H1 (cell line): ENCODE data around the gene GDF9. TPM values are rescaled to one million over a fixed set of nuclear protein-coding genes. Genes with fewer than 3 reads are reported as not detected.

Source experiments
- CTCF ChIA-PET: fragments of 300-600 bp; sonication (Branson Sonifier 250); formaldehyde crosslinking; loops from one replicate; lab custom pipeline; 2021; ENCODE audit not compliant: partially characterized antibody; lab: Charles Lee
- POLR2A ChIA-PET: fragments of 300-600 bp; sonication (Branson Sonifier 250); formaldehyde crosslinking; loops from one replicate; lab custom pipeline; 2021; ENCODE audit warnings: inconsistent platforms; ENCODE audit not compliant: partially characterized antibody; lab: Charles Lee
- DNase-seq, 2 experiments: peaks; one replicate each; pipeline versions ENCODE4 v3.0.0 to v3.0.0-alpha.2; 2010 to 2022; ENCODE audit warnings: low spot score in 2 of 2, low read depth in 1 of 2, mixed read lengths in 1 of 2
- FAIRE-seq: peaks from 2 replicates; lab custom pipeline; 2011; peaks lifted over from hg19 to GRCh38; lab: Jason Lieb, UNC
- H2AFZ ChIP-seq: 2 replicates; pipeline ENCODE4 v1.8.1; 2012; ENCODE audit warnings: low read length, inconsistent platforms
- H2AK5ac ChIP-seq: 2 replicates; pipeline ENCODE4 v1.6.1; 2013; ENCODE audit warnings: low read depth, low read length
- H2BK120ac ChIP-seq: replicated peaks from 2 replicates; pipeline ENCODE3; 2013; ENCODE audit warnings: low read depth, low read length, inconsistent platforms
- H2BK12ac ChIP-seq: 2 replicates; pipeline ENCODE4 v1.6.1; 2013; ENCODE audit warnings: low read depth, low read length
- H2BK15ac ChIP-seq: 2 replicates; pipeline ENCODE4 v1.6.1; 2013; ENCODE audit warnings: low read length
- H2BK20ac ChIP-seq: 2 replicates; pipeline ENCODE4 v1.6.1; 2013; ENCODE audit warnings: low read length
- H2BK5ac ChIP-seq: 2 replicates; pipeline ENCODE4 v1.6.1; 2013; ENCODE audit warnings: low read depth, low read length
- H3K14ac ChIP-seq: 2 replicates; pipeline ENCODE4 v1.6.1; 2013; ENCODE audit warnings: inconsistent platforms; ENCODE audit not compliant: insufficient read length
- H3K18ac ChIP-seq: 2 replicates; pipeline ENCODE4 v1.6.1; 2013; ENCODE audit warnings: low read length; ENCODE audit errors: extremely low read depth
- H3K23ac ChIP-seq: 2 replicates; pipeline ENCODE4 v1.6.1; 2013; ENCODE audit warnings: inconsistent platforms; ENCODE audit not compliant: insufficient read length
- H3K23me2 ChIP-seq: 2 replicates; pipeline ENCODE4 v1.6.1; 2013; ENCODE audit warnings: low read depth, low read length
- H3K27ac ChIP-seq: 2 replicates; pipeline ENCODE4 v1.6.1; 2011; ENCODE audit warnings: low read depth, low read length, inconsistent platforms
- H3K27me3 ChIP-seq, 4 experiments: replicated peaks in 1 of 4; 1 replicate in 1 of 4; 2 replicates in 3 of 4; pipeline versions ENCODE4 v1.6.1 to v1.8.1; 2011 to 2013; ENCODE audit warnings: low read length in 3 of 4, mild to moderate bottlenecking in 3 of 4, inconsistent platforms in 2 of 4, mixed read lengths in 2 of 4, moderate library complexity in 1 of 4; ENCODE audit not compliant: control insufficient read depth in 3 of 4, insufficient read depth in 3 of 4; ENCODE audit errors: extremely low read depth in 1 of 4
- H3K36me3 ChIP-seq, 4 experiments: 2 replicates each; pipeline versions ENCODE4 v1.6.1 to v1.8.1; 2011 to 2013; ENCODE audit warnings: mild to moderate bottlenecking in 4 of 4, low read length in 3 of 4, moderate library complexity in 2 of 4, control low read depth in 1 of 4, inconsistent platforms in 1 of 4; ENCODE audit not compliant: insufficient read depth in 4 of 4, control insufficient read depth in 2 of 4
- H3K4ac ChIP-seq: replicated peaks from 2 replicates; pipeline ENCODE3; 2013; ENCODE audit warnings: low read length, low read depth, mixed read lengths, inconsistent platforms; ENCODE audit not compliant: insufficient read length
- H3K4me1 ChIP-seq, 4 experiments: replicated peaks in 1 of 4; 1 replicate in 1 of 4; 2 replicates in 3 of 4; pipeline versions ENCODE4 v1.6.1 to v1.8.1; 2011 to 2013; ENCODE audit warnings: low read length in 3 of 4, inconsistent platforms in 2 of 4, mixed read lengths in 1 of 4; ENCODE audit not compliant: insufficient read depth in 4 of 4, control insufficient read depth in 3 of 4
- H3K4me2 ChIP-seq, 2 experiments: 2 replicates each; pipeline versions ENCODE4 v1.6.1 to v1.8.1; 2011 to 2013; ENCODE audit warnings: low read depth in 2 of 2, low read length in 2 of 2, control low read depth in 1 of 2, inconsistent platforms in 1 of 2, mild to moderate bottlenecking in 1 of 2; ENCODE audit not compliant: insufficient read depth in 1 of 2
- H3K4me3 ChIP-seq, 4 experiments: fragments of 200-600, 300-600 bp in 1 of 4; sonication (generic), shearing (Covaris generic), sonication (Bioruptor Twin) in 1 of 4; 2 replicates each; pipeline versions ENCODE4 v1.5.1 to v1.8.1; 2011 to 2016; ENCODE audit warnings: low read length in 4 of 4, low read depth in 3 of 4, control low read depth in 2 of 4, inconsistent platforms in 2 of 4, mild to moderate bottlenecking in 2 of 4, mixed read lengths in 1 of 4, moderate library complexity in 1 of 4; ENCODE audit not compliant: insufficient read depth in 2 of 4; ENCODE audit errors: extremely low read depth in 1 of 4
- H3K56ac ChIP-seq: replicated peaks from 2 replicates; pipeline ENCODE3; 2013; ENCODE audit warnings: low read depth, mild to moderate bottlenecking, mixed read lengths, low read length, inconsistent platforms; ENCODE audit not compliant: insufficient read length
- H3K79me1 ChIP-seq: 2 replicates; pipeline ENCODE4 v1.6.1; 2013; ENCODE audit warnings: low read depth, low read length, control low read depth
- H3K79me2 ChIP-seq, 2 experiments: 2 replicates each; pipeline versions ENCODE4 v1.6.1 to v1.8.1; 2012 to 2013; ENCODE audit warnings: low read length in 2 of 2, mild to moderate bottlenecking in 2 of 2, inconsistent platforms in 1 of 2; ENCODE audit not compliant: insufficient read depth in 2 of 2, control insufficient read depth in 1 of 2
- H3K9ac ChIP-seq, 4 experiments: replicated peaks in 1 of 4; 1 replicate in 1 of 4; 2 replicates in 3 of 4; pipeline versions ENCODE4 v1.6.1 to v1.8.1; 2011 to 2013; ENCODE audit warnings: low read depth in 3 of 4, low read length in 3 of 4, control low read depth in 2 of 4, mild to moderate bottlenecking in 2 of 4, moderate library complexity in 2 of 4, inconsistent platforms in 1 of 4; ENCODE audit errors: extremely low read depth in 1 of 4
- H3K9me3 ChIP-seq, 2 experiments: 2 replicates each; pipeline versions ENCODE4 v1.6.1 to v1.8.1; 2012 to 2013; ENCODE audit warnings: mild to moderate bottlenecking in 2 of 2, moderate library complexity in 2 of 2, control low read depth in 1 of 2, inconsistent platforms in 1 of 2, low read depth in 1 of 2, low read length in 1 of 2, mixed read lengths in 1 of 2; ENCODE audit not compliant: insufficient read depth in 2 of 2
- H4K20me1 ChIP-seq, 2 experiments: replicated peaks in 1 of 2; 2 replicates each; pipeline versions ENCODE3 to v1.8.1; 2011 to 2013; ENCODE audit warnings: inconsistent platforms in 2 of 2, low read length in 2 of 2, mild to moderate bottlenecking in 1 of 2; ENCODE audit not compliant: insufficient read depth in 2 of 2, control insufficient read depth in 1 of 2
- H4K5ac ChIP-seq: 2 replicates; pipeline ENCODE4 v1.6.1; 2013; ENCODE audit warnings: low read length, low read depth, mixed read lengths, inconsistent platforms; ENCODE audit not compliant: insufficient read length
- H4K8ac ChIP-seq: 2 replicates; pipeline ENCODE4 v1.8.0; 2013; ENCODE audit warnings: mild to moderate bottlenecking, moderate library complexity, low read length, inconsistent platforms; ENCODE audit not compliant: insufficient read depth; ENCODE audit errors: extremely low read depth
- H4K91ac ChIP-seq: replicated peaks from 2 replicates; pipeline ENCODE3; 2013; ENCODE audit warnings: low read length, mixed read lengths, inconsistent platforms; ENCODE audit not compliant: insufficient read length
- ASH2L ChIP-seq: fragments of 200-600, 300-600 bp; sonication (generic); IDR thresholded peaks from one replicate; pipeline ENCODE4 v1.7.1; 2017; ENCODE audit warnings: low read length
- BCL11A ChIP-seq, 2 experiments: IDR thresholded peaks; one replicate each; pipeline ENCODE4 v1.6.1; 2011; ENCODE audit warnings: low read depth in 2 of 2, low read length in 2 of 2, mild to moderate bottlenecking in 2 of 2
- BRCA1 ChIP-seq: IDR thresholded peaks from 2 replicates; pipeline ENCODE4 v1.6.1; 2012; ENCODE audit warnings: low read depth, low read length, improper control_type of control experiment
- CBX5 ChIP-seq: fragments of 300-800, 300-1000 bp; sonication (generic); IDR thresholded peaks from 2 replicates; pipeline ENCODE4 v1.7.1; 2016; ENCODE audit warnings: antibody characterized with exemption, low read length, low read depth
- CBX8 ChIP-seq: fragments of 300-800, 300-1000 bp; sonication (generic); IDR thresholded peaks from 2 replicates; pipeline ENCODE4 v1.7.1; 2016; ENCODE audit warnings: low read depth, low read length, borderline replicate concordance
- CEBPB ChIP-seq: IDR thresholded peaks from 2 replicates; pipeline ENCODE4 v1.6.1; 2012; ENCODE audit warnings: low read depth, low read length
- GTF2F1 ChIP-seq: IDR thresholded peaks from 2 replicates; pipeline ENCODE4 v1.6.1; 2012; ENCODE audit warnings: low read depth, low read length, improper control_type of control experiment, borderline replicate concordance
- JUN ChIP-seq: IDR thresholded peaks from 2 replicates; pipeline ENCODE4 v1.6.1; 2011; ENCODE audit warnings: low read depth, mild to moderate bottlenecking, improper control_type of control experiment, low read length
- JUND ChIP-seq: IDR thresholded peaks from 2 replicates; pipeline ENCODE4 v1.6.1; 2011; ENCODE audit warnings: mild to moderate bottlenecking, improper control_type of control experiment, low read length
- KDM1A ChIP-seq: fragments of 200-600, 300-600 bp; sonication (generic); IDR thresholded peaks from 2 replicates; pipeline ENCODE4 v1.7.1; 2016; ENCODE audit warnings: mild to moderate bottlenecking, low read length, borderline replicate concordance
- KDM5A ChIP-seq: fragments of 200-600 bp; IDR thresholded peaks from 2 replicates; pipeline ENCODE4 v1.7.1; 2012; ENCODE audit warnings: mild to moderate bottlenecking, low read length, inconsistent platforms, mixed read lengths
- SP1 ChIP-seq: IDR thresholded peaks from 2 replicates; pipeline ENCODE4 v1.6.1; 2011; ENCODE audit warnings: low read depth, low read length
- ZNF274 ChIP-seq: IDR thresholded peaks from 2 replicates; pipeline ENCODE4 v1.7.0; 2012; ENCODE audit warnings: low read length, borderline replicate concordance; ENCODE audit errors: extremely low read depth
- WGBS, 2 experiments: shearing (Covaris generic) in 1 of 2; methylation state at CpG; one replicate each; pipeline versions ENCODE4 v1.1.6 to v1.1.7; 2013 to 2015; ENCODE audit warnings: low lambda C conversion rate in 2 of 2, mixed read lengths in 2 of 2, inconsistent platforms in 1 of 2, low coverage in 1 of 2, missing lambda C conversion rate in 1 of 2; ENCODE audit not compliant: insufficient replicate concordance in 2 of 2, insufficient coverage in 1 of 2, insufficient read length in 1 of 2; ENCODE audit errors: extremely low coverage in 1 of 2, missing lambda C conversion rate in 1 of 2; 5-methylcytosine and 5-hydroxymethylcytosine counted together
- polyA plus RNA-seq, 7 experiments: library from polyadenylated mRNA; depleted of rRNA in 3 of 7; stranded (reverse) in 5 of 7; unstranded in 2 of 7; fragments of >200 nt in 5 of 7; fragments of 200-250 nt in 2 of 7; gene quantifications; 1 replicate in 5 of 7; 2 replicates in 1 of 7; 4 replicates in 1 of 7; pipeline versions ENCODE4 v1.2.1 to v1.2.3, GENCODE V29; 2011 to 2013; ENCODE audit warnings: missing spikeins in 2 of 7, mixed read lengths in 2 of 7
- total RNA-seq: library from RNA; stranded (reverse); fragmentation: NEBNext Ultra II Directional; extraction: Animal tissue kit (Norgen Biotek cat#: 25700); gene quantifications from 2 replicates; pipeline ENCODE4 v1.2.1, GENCODE V29; 2021
- TF ChIP-seq, protein P1 (sequence below): IDR thresholded peaks from 2 replicates; pipeline ENCODE4 v1.6.1; 2012; ENCODE audit warnings: inconsistent platforms

The GDF9 gene
- total and polyA plus RNA-seq, 2 of the 8 experiments (the other 6 are each of a cell fraction or from before 2014, with no cell fraction given), result 0.14 TPM; not detected in 1

DNA sequence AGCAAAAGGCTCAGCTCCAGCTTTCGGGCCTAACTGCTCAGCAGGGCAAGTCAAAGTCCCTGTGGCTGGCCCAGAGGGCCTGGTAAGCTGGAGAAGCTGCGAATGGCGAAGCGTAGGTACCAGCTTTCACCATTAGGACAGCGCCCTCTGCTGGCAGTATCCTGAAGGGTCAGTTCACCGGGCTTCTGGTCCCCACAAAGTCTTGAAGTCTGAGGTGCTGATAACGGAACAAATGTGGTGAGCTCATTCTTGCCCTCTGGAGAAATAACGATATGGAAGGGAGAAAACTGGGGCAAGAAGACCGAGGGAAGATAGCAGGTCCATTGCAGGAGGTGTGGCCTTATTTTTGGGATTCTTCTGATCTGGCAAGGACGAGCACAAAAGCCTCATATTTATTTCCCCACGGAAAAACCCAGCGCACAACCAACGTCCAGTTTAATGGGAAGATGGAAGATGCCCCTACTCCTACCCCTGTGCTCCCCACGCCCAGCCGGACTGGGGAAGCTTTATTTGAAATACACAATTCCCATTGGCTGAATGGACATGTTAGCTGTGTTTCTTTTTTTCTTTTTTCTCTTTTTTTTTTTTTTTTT lies 46.0 kb downstream of the GDF9 start:
- no peak overlapping the region for H4K8ac ChIP-seq
- H3K23me2 ChIP-seq, result peaks cover 4% of the 10 kb centered on the region; the same call in 1 of the 2 replicates
- no peak overlapping the region for H4K91ac ChIP-seq
- peaks cover 0 to 13% (median 11%) of the 10 kb centered on the region in 4 experiments; a peak in 6 of 7 replicates for H3K4me1 ChIP-seq
- no peaks in the 10 kb centered on the region for H3K79me2 ChIP-seq
- H4K5ac ChIP-seq, result no peak overlapping the region
- H2AFZ ChIP-seq, result no peak overlapping the region
- no peak overlapping the region for H3K18ac ChIP-seq
- WGBS, 2 experiments, result 40% methylated on average over 15 of the region's 15 CpGs; no CpG with 5 or more reads in 1 of the 2 experiments
- no peak overlapping the region for H3K56ac ChIP-seq
- peak; percentile 96 for FAIRE-seq
- no peak overlapping the region for H3K14ac ChIP-seq
- no peaks in the 10 kb centered on the region for H4K20me1 ChIP-seq
- no peak overlapping the region for H3K4ac ChIP-seq
- H2BK20ac ChIP-seq, result no peak overlapping the region
- ChIA-PET POLR2A (interaction anchor here (0.8 to 1.7 kb wide), 2 partner anchors 8 to 41 kb away, joined by 3 to 4 read pairs; no protein-coding TSS in a partner anchor), CTCF (interaction anchor here (0.7 to 25.6 kb wide), 39 partner anchors 11 to 605 kb away, joined by 3 to 465 read pairs (median 4); partner anchors contain the start of genes CCNI2, GDF9, IRF1 and KIF3A)
- no peak overlapping the region for H2BK5ac ChIP-seq
- H3K79me1 ChIP-seq, result no peaks in the 10 kb centered on the region
- H3K4me2 ChIP-seq, result no peak overlapping the region
- no peak overlapping the region for H2BK15ac ChIP-seq
- H3K9ac ChIP-seq, result no peak overlapping the region
- peaks cover 4 to 32% (median 26%) of the 10 kb centered on the region in 4 experiments for H3K27me3 ChIP-seq
- H2BK120ac ChIP-seq, result no peak overlapping the region
- no peaks in the 10 kb centered on the region for H3K36me3 ChIP-seq
- no peak overlapping the region for H2BK12ac ChIP-seq
- peak; percentile 75 to 97 for DNase-seq
- H2AK5ac ChIP-seq, result no peak overlapping the region
- H3K4me3 ChIP-seq, result no peak overlapping the region
- peaks cover 0 to 1% of the 10 kb centered on the region in 2 experiments; a peak in 1 of 4 replicates for H3K9me3 ChIP-seq
- H3K23ac ChIP-seq, result no peak overlapping the region
- no peak overlapping the region for H3K27ac ChIP-seq
- TF ChIP-seq JUN (no peak), ZNF274 (no peak), SP1 (no peak), ASH2L (no peak), BCL11A (IDR thresholded peaks at IDR 0.05; ENCODE audit: low read depth in 2 of 2, low read length in 2 of 2) (no peak), CBX5 (no peak), CEBPB (no peak), GTF2F1 (no peak), KDM5A (no peak), BRCA1 (no peak), KDM1A (peak; percentile 70; the same call in 1 of the 2 replicates), CBX8 (no peak), JUND (no peak)
- TF ChIP-seq, protein P1, sequence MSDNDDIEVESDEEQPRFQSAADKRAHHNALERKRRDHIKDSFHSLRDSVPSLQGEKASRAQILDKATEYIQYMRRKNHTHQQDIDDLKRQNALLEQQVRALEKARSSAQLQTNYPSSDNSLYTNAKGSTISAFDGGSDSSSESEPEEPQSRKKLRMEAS, result no peak
